Measurements from ENCODE around the gene ZSCAN5C. TPM values are rescaled to one million over a fixed set of nuclear protein-coding genes. Genes with fewer than 3 reads are reported as not detected.

ZSCAN5C gene, protein sequence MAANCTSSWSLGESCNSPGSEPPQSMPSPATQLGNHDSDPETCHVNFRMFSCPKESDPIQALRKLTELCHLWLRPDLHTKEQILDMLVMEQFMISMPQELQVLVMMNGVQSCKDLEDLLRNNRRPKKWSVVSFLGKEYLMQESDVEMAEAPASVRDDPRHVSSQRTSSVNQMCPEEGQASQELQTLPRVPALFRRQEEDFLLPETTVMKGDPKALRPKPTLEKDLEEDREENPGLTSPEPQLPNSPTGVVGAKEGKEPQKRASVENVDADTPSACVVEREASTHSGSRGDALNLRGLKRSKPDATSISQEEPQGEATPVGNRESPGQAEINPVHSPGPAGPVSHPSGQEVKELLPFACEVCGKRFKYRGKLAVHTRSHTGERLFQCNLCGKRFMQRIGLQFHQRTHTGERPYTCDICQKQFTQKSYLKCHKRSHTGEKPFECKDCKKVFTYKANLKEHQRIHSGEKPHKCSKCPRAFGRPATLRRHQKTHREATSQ
- total RNA-seq, result not detected
- not detected for polyA plus RNA-seq
- long read RNA-seq, donor 1, result 0 reads
- long read RNA-seq, donor 2, result 0 reads
- long read RNA-seq, donor 3, result 0 reads
- long read RNA-seq, donor 4, result 0 reads
- long read RNA-seq, donor 5, result 0 reads
- long read RNA-seq, donor 6, result 0 reads
- long read RNA-seq, donor 7, result 0 reads
- long read RNA-seq, donor 8, result 0 reads
- long read RNA-seq, donor 9, result 0 reads
- long read RNA-seq, donor 10, result 0 reads

DNA sequence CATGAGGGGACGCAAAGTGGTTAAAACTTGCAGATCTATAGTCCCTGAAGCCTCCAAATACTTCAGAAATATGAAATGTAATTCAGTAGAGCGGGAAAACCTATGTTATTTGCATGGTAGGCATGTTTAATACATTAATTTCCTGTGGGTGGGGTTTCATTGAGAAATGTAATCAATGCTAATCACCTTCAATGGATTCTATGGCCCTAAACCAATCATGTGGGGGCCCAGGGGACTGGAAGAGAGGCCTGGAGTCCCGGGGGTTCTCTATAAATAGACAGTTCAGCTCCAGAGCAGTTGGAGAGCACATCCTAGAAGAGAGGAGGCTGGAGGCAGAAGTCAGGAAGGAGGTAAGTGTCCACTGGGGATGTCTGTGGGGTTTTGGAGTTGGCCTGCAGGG lies at the start of gene ZSCAN5C:
TSS of gene ZSCAN5C (plus strand) at position 301 of the 400 bp plus-strand sequence. CDS start 3,641 bp downstream, outside the sequence.
- no peak for DNase-seq
- Histone ChIP-seq H3K4me1 (no peaks in the 10 kb centered on the region), H3K27ac (no peak within 1 kb of the TSS), H3K36me3 (no peaks in the 10 kb centered on the region), H3K9me3 (no peaks in the 10 kb centered on the region), H3K27me3 (peaks cover 0 to 3% (median 0%) of the 10 kb centered on the region in 3 donors), H3K4me3 (no peak within 1 kb of the TSS)
- no peak for TF ChIP-seq POLR2AphosphoS5 (IDR thresholded peaks at IDR 0.05)
- no peak for TF ChIP-seq CTCF (IDR thresholded peaks at IDR 0.05)
- no peak for TF ChIP-seq POLR2A (IDR thresholded peaks at IDR 0.05)
- no peak for TF ChIP-seq EP300 (IDR thresholded peaks at IDR 0.05)
- intact Hi-C loops (cut with DNase I; ENCODE audit: low total_unique reads), result no loop called here
- 48 to 67% (median 58%) methylated on average over 3 of the region's 3 CpGs for WGBS, 5 donors

- H3K9me3 ChIP-seq, result no peaks in the 10 kb centered on the region
- no peak overlapping the region for H3K4me3 ChIP-seq
- 52 to 83% (median 63%) methylated on average over 2 of the region's 2 CpGs for WGBS, 5 donors
- H3K4me1 ChIP-seq, result peaks cover 5 to 32% (median 11%) of the 10 kb centered on the region in 4 donors
- H3K36me3 ChIP-seq, result peaks cover 16 to 70% (median 60%) of the 10 kb centered on the region in 4 donors
- no peaks in the 10 kb centered on the region for H3K27me3 ChIP-seq
- no peak for DNase-seq
- TF ChIP-seq EP300 (IDR thresholded peaks at IDR 0.05) (no peak), POLR2AphosphoS5 (IDR thresholded peaks at IDR 0.05) (no peak), POLR2A (IDR thresholded peaks at IDR 0.05) (no peak), CTCF (IDR thresholded peaks at IDR 0.05) (no peak)
- peak overlapping the region in 2 of 5 donors; percentile 14 to 49 for H3K27ac ChIP-seq
- intact Hi-C loops (cut with DNase I; ENCODE audit: low total_unique reads), result no loop called here
These were observed 49.4 kb upstream of the ZSCAN5C start for GRCh38 chr19:56152644-56153043.

GRCh38 chr19:56153507-56153906 lies 48.6 kb upstream of the ZSCAN5C start:
- 19 to 42% (median 32%) methylated on average over 6 of the region's 6 CpGs for WGBS, 5 donors
- intact Hi-C loops (cut with DNase I; ENCODE audit: low total_unique reads), result no loop called here
- Histone ChIP-seq H3K4me1 (peaks cover 5 to 32% (median 11%) of the 10 kb centered on the region in 4 donors), H3K9me3 (no peaks in the 10 kb centered on the region), H3K4me3 (no peak overlapping the region), H3K27me3 (no peaks in the 10 kb centered on the region), H3K36me3 (peaks cover 12 to 70% (median 60%) of the 10 kb centered on the region in 4 donors), H3K27ac (peak overlapping the region; percentile 16 to 49 (median 21))
- no peak for DNase-seq
- no peak for TF ChIP-seq EP300 (IDR thresholded peaks at IDR 0.05)

- Histone ChIP-seq H3K4me1 (peaks cover 5 to 28% (median 11%) of the 10 kb centered on the region in 4 donors), H3K36me3 (peaks cover 28 to 73% (median 63%) of the 10 kb centered on the region in 4 donors), H3K27ac (no peak overlapping the region), H3K27me3 (no peaks in the 10 kb centered on the region), H3K4me3 (no peak overlapping the region), H3K9me3 (no peaks in the 10 kb centered on the region)
- TF ChIP-seq POLR2A (IDR thresholded peaks at IDR 0.05) (no peak), CTCF (IDR thresholded peaks at IDR 0.05) (peak in 4 of 7 experiments; percentile 12 to 19 (median 14))
- intact Hi-C loops (cut with DNase I; ENCODE audit: low total_unique reads), result no loop called here
- DNase-seq, result no peak
- WGBS, 5 donors, result 59 to 74% (median 68%) methylated on average over 15 to 17 of the region's 17 CpGs
These were observed 46.9 kb upstream of the ZSCAN5C start for GRCh38 chr19:56155124-56155687.
